ES-I3 (cell line): ENCODE data around the gene STK24.

Source experiments
- H3K36me3 ChIP-seq: 2 replicates; pipeline ENCODE4 v1.6.1; 2013; ENCODE audit warnings: mild to moderate bottlenecking, low read length, control low read depth, moderate library complexity; ENCODE audit not compliant: insufficient read depth
- H3K4me1 ChIP-seq: 2 replicates; pipeline ENCODE4 v1.6.1; 2013; ENCODE audit warnings: mild to moderate bottlenecking, control low read depth, low read length; ENCODE audit not compliant: insufficient read depth
- H3K9ac ChIP-seq: 2 replicates; pipeline ENCODE4 v1.6.1; 2013; ENCODE audit warnings: low read depth, mild to moderate bottlenecking, low read length, moderate library complexity
- H3K9me3 ChIP-seq: 2 replicates; pipeline ENCODE4 v1.6.1; 2013; ENCODE audit warnings: mild to moderate bottlenecking, low read length, moderate library complexity; ENCODE audit not compliant: control insufficient read depth, insufficient read depth

The STK24 gene

GRCh38 chr13:98524391-98524790, 52.5 kb downstream of the STK24 start:
- no peaks in the 10 kb centered on the region for H3K36me3 ChIP-seq
- H3K9me3 ChIP-seq = no peaks in the 10 kb centered on the region
- H3K4me1 ChIP-seq = peaks cover 41% of the 10 kb centered on the region
- H3K9ac ChIP-seq = no peak overlapping the region

DNA sequence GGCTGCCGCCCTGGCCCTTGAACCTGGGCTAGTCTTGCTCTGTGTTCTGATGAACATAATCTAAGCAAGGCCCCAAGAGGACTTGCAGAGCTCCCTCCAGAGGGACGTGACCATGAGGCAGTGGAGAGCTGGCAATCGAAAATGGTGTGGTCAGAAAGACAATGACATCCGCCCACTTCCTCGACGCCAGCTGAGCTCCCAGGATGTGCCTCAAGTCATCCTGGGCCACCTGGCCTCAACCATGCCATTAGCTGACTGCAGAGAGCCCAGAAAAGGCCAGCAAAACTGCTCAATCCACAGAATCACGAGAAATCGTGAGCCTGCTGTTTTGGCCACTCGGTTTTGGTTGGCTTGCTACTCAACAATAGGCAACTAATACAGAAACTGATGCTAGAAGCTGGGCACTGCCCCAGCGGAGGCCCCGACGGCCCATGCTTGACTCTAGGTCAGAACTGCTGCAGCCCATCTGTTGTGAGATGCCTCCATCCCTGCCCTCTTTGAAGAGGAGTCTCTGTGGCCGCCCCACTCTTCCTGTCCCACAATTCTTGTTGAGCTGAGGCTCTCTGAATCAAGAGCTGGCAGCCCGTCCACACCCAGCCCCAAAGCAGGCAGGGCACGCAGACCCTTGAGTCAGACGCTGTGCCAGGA, 53.3 kb downstream of the STK24 start:
- Histone ChIP-seq H3K9ac (no peak overlapping the region), H3K4me1 (peaks cover 39% of the 10 kb centered on the region)

GRCh38 chr13:98522371-98522770, 54.5 kb downstream of the STK24 start:
- Histone ChIP-seq H3K9ac (no peak overlapping the region), H3K36me3 (peaks cover 3% of the 10 kb centered on the region; the same call in 1 of the 2 replicates), H3K9me3 (no peaks in the 10 kb centered on the region), H3K4me1 (peaks cover 39% of the 10 kb centered on the region)

More for the DNA sequence above, 53.3 kb downstream of the STK24 start:
- H3K36me3 ChIP-seq = peaks cover 3% of the 10 kb centered on the region; the same call in 1 of the 2 replicates
- H3K9me3 ChIP-seq = no peaks in the 10 kb centered on the region

- H3K4me1 ChIP-seq = peaks cover 38% of the 10 kb centered on the region
These were observed 55.3 kb downstream of the STK24 start for GRCh38 chr13:98521461-98522247.

DNA sequence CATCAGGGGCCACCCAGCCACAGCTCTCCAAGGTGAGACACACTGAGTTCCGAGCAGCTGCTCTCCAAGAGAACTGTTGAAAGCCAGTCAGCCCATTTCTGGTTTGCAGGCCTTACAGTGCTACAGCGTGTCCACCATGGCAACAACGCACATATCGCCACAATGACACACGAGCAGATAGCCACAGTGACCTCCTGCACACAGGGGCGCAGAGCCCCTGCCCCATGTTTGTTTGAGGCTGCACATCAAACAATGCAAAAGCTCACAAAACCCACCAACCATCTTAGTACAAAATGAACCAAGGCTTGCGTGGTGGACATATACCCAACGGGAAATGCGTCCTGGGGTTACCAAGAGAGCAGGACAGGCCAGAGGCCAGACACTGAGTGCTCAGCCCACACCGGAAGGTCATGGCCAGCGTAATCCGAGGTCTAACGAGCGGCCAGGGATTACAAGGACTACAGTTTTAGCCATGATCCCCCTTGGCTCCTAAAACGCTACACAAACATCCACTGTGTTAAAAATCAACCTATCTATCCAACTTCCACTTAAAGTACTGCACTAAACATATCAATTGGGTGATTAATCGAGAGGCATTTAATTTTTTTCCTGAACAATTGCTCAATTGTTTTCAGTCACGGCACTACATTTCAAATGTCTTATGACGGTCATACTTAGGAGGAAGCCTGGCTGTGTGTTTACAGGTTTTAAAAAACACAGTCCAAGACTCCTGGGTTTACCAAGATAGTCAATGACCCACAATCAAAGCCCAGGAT, 56.0 kb downstream of the STK24 start:
- no peak overlapping the region for H3K9ac ChIP-seq
- H3K4me1 ChIP-seq = peaks cover 30% of the 10 kb centered on the region
- H3K9me3 ChIP-seq = no peaks in the 10 kb centered on the region
- H3K36me3 ChIP-seq = peaks cover 3% of the 10 kb centered on the region; the same call in 1 of the 2 replicates

More at GRCh38 chr13:98521461-98522247, 55.3 kb downstream of the STK24 start:
- H3K9ac ChIP-seq = no peak overlapping the region
- no peaks in the 10 kb centered on the region for H3K9me3 ChIP-seq
- H3K36me3 ChIP-seq = peaks cover 3% of the 10 kb centered on the region; the same call in 1 of the 2 replicates

DNA sequence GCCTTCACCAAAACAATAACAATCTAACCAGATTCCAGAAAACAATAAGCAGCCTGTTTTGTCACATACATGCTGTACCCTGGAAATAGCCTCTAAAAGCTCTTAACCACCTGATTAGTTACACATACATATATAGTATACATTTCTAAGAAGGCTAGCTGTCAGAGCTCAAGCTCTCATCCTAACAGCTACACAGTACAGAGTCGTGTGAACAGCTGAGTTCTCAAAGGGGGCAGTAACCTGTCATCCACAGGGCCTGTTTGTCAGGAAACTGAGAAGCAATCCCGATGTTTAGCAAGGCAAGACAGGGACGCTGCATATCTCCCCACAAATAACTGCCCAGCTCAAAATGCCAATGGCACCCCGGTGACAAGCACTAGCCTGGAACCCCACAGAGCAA, 56.9 kb downstream of the STK24 start:
- Histone ChIP-seq H3K4me1 (peaks cover 21% of the 10 kb centered on the region), H3K9ac (no peak overlapping the region), H3K9me3 (no peaks in the 10 kb centered on the region), H3K36me3 (peaks cover 3% of the 10 kb centered on the region; the same call in 1 of the 2 replicates)

DNA sequence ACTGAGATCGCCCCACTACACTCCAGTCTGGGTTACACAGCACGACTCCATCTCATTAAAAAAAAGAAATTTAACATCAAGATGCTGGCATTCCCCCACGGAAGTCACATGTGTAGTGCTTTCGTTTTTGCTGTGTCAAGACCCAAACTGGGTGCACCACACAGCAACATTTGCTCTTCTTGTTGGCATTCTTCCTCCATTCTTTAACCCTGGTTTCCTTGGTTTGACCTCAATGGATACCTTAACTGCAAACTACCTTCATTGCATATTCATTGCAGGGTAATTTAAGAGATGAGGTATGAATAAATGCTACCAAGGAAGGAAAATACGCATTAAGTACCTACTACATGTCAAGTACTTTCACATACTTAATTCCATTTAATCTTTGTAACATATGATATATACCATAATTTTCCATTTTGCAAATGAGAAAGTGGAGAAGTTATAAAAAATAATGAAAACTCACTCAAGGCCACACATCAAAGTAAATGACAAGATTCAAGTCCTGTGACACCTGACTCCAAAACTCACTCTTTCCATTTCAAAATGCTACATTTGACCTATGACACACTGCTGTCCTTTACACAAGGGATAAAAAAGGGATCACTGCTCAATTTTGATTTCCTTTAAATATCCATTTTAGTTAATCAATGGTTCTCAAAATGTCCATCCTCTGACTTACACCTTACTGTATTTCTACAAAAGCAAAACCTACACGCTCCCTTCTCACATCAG, 59.2 kb downstream of the STK24 start:
- Histone ChIP-seq H3K9ac (no peak overlapping the region), H3K4me1 (peaks cover 7% of the 10 kb centered on the region; the same call in 1 of the 2 replicates), H3K36me3 (peaks cover 6% of the 10 kb centered on the region; the same call in 1 of the 2 replicates), H3K9me3 (no peaks in the 10 kb centered on the region)

DNA sequence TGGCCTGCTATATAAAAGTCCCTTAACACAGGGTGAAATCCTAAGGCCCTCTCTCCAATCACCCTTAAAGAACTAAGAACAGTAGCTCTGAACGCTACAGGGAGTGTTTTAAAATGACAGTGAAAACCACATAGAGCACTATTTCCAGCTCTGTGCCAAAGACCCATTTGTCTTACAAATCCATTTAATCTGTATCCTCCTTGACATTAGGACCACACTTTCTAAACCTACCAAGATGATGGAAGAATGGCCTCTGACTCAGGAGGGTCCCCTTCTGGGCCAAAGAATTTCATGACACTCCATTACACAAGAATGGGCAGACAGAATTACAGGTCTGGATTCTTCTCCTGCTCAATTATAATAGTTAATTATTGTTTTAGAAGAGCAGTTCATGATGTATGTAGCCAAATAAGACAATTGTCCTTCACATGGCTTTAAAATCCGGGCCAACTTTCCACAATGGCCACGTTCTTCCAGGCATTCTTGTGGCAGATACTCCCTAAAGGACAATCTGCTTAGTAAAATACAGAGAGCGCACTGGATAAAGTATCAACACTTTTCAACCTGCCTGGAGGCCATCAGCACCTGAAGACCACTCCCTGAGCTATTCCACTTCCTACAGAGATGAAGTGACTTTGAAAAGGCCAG, 61.0 kb downstream of the STK24 start:
- Histone ChIP-seq H3K9me3 (no peaks in the 10 kb centered on the region), H3K9ac (no peak overlapping the region), H3K36me3 (peaks cover 6% of the 10 kb centered on the region; the same call in 1 of the 2 replicates), H3K4me1 (no peaks in the 10 kb centered on the region)

- Histone ChIP-seq H3K9ac (no peak overlapping the region), H3K9me3 (no peaks in the 10 kb centered on the region), H3K4me1 (peaks cover 5% of the 10 kb centered on the region), H3K36me3 (peaks cover 6% of the 10 kb centered on the region; the same call in 1 of the 2 replicates)
These were observed 62.6 kb downstream of the STK24 start for GRCh38 chr13:98514288-98514687.

GRCh38 chr13:98513837-98514236, 63.1 kb downstream of the STK24 start:
- H3K4me1 ChIP-seq = peaks cover 9% of the 10 kb centered on the region
- peaks cover 4% of the 10 kb centered on the region; the same call in 1 of the 2 replicates for H3K36me3 ChIP-seq
- H3K9me3 ChIP-seq = no peaks in the 10 kb centered on the region
- no peak overlapping the region for H3K9ac ChIP-seq

DNA sequence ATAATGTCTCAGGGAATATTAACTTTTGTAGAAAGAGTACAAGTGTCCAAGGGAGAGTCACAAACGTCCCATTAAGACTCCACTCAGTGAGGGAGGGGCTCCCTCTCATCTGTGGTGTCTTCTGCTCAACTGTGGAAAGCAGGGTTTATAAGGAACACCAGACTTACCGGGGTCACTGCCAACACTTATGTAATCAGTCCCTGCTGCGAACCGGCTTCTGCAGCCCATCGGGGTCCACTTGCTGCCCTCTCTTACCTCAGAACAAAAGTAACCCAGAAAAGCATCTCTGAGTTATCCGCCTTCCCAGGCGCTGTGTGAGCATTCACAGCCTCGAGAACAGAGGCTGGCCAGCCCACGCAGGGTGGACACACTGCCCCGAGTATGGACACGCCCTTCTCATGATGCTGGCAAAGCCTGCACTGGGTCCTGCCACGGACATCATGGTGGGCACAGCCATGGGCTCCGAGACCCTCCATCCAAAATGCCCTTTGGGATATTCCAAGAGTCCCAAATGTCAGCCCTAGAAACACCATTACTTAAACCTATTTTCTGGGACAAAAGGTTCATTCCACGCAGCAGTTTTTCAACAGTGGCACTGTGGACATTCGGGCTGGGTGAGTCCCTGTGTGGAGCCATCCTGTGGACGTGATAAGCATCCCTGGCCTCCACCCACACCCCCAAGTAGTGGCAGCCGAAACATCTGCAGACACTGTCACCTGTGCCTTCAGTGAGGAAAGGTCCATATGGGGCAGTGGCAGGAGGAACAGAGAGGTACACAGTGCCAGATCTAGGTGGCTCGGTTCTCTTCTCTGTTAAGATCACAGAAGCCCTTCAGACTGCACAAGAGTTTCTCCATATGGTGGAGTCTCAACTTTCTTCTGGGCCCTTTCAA, 63.9 kb downstream of the STK24 start:
- Histone ChIP-seq H3K4me1 (peaks cover 18% of the 10 kb centered on the region), H3K9me3 (no peaks in the 10 kb centered on the region), H3K36me3 (peaks cover 3% of the 10 kb centered on the region; the same call in 1 of the 2 replicates), H3K9ac (no peak overlapping the region)

- Histone ChIP-seq H3K36me3 (peaks cover 3% of the 10 kb centered on the region; the same call in 1 of the 2 replicates), H3K9ac (no peak overlapping the region), H3K4me1 (peaks cover 31% of the 10 kb centered on the region), H3K9me3 (no peaks in the 10 kb centered on the region)
These were observed 65.5 kb downstream of the STK24 start for GRCh38 chr13:98511435-98511834.

DNA sequence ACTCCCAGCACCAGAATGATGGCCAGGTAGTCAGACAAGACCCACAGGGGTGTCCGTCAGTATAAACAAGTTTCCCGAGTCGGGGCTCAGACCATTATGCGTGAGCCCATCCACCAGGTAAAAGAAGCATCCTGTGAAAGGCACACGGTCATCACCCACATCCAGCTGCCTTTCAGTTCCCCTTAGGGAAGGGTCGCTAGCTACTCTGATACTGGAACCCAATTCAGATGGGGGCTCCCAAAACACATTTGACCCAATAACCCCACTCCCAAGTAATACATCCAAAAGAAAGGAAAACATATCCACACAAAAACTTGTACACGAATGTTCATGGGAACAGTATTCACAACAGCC, 66.8 kb downstream of the STK24 start:
- no peak overlapping the region for H3K9ac ChIP-seq
- H3K9me3 ChIP-seq = no peaks in the 10 kb centered on the region
- H3K36me3 ChIP-seq = peaks cover 3% of the 10 kb centered on the region; the same call in 1 of the 2 replicates
- H3K4me1 ChIP-seq = peaks cover 37% of the 10 kb centered on the region
